GM12801 (cell line): ENCODE data around the gene DNAH5.

Experiments
- CTCF ChIP-seq: IDR thresholded peaks from one replicate; pipeline ENCODE4 v1.5.1; 2011; ENCODE audit warnings: control low read depth; ENCODE audit not compliant: insufficient read length; ENCODE audit errors: extremely low read depth

The DNAH5 gene

GRCh38 chr5:13708432-13708831, 236.1 kb downstream of the DNAH5 start:
- no peak for TF ChIP-seq CTCF

- TF ChIP-seq CTCF, result no peak
These were observed 240.1 kb downstream of the DNAH5 start for GRCh38 chr5:13704396-13704795.

GRCh38 chr5:13700626-13701025, 243.9 kb downstream of the DNAH5 start:
- no peak for TF ChIP-seq CTCF

GRCh38 chr5:13698885-13699284, 245.6 kb downstream of the DNAH5 start:
- TF ChIP-seq CTCF, result no peak

GRCh38 chr5:13695076-13695712, 249.3 kb downstream of the DNAH5 start:
- no peak for TF ChIP-seq CTCF

- TF ChIP-seq CTCF, result no peak
These were observed 252.3 kb downstream of the DNAH5 start for GRCh38 chr5:13692172-13692571.

- no peak for TF ChIP-seq CTCF
These were observed 268.0 kb downstream of the DNAH5 start for GRCh38 chr5:13676531-13676930.
